HCT116 (cell line): Measurements from ENCODE around the gene FBXO21. TPM values are rescaled to one million over a fixed set of nuclear protein-coding genes. Genes with fewer than 3 reads are reported as not detected.

ENCODE experiments used
- ATAC-seq: fragments of 200-7000 bp; cut with Tn5 transposase; 2 replicates; pipeline ENCODE4 v1.9.1; 2020; ENCODE audit warnings: mild to moderate bottlenecking, moderate library complexity
- BruUV-seq: library from RNA; stranded (reverse); fragments of 400-500 nt; replicated peaks from 2 replicates; lab custom pipeline; 2021; lab: Mats Ljungman, UMichigan
- CTCF ChIA-PET: fragments of 300-600 bp; sonication (Branson Sonifier 250); formaldehyde crosslinking; loops from one replicate; lab custom pipeline; 2021; ENCODE audit warnings: antibody characterized with exemption; lab: Charles Lee
- POLR2A ChIA-PET: fragments of 300-600, 350-600 bp; sonication (Branson Sonifier 250); formaldehyde crosslinking; loops from one replicate; lab custom pipeline; 2021; ENCODE audit warnings: antibody characterized with exemption; lab: Charles Lee
- RAD21 ChIA-PET, 2 experiments: fragments of 300-600 bp; sonication (Branson Sonifier 250); formaldehyde crosslinking; loops; one replicate each; lab custom pipeline; 2023; ENCODE audit warnings: low total read pairs in 2 of 2; ENCODE audit not compliant: uncharacterized antibody in 2 of 2, unreplicated experiment in 2 of 2, low non-redundant PET in 1 of 2; lab: Charles Lee
- DNase-seq: peaks from one replicate; pipeline ENCODE4 v3.0.0-alpha.2; 2010; ENCODE audit warnings: low read depth, low spot score
- H2AFZ ChIP-seq: fragments of 200-600 bp; shearing (Covaris generic), sonication (generic); 2 replicates; pipeline ENCODE4 v1.6.1; 2017; ENCODE audit warnings: low read depth, mixed run types, mixed read lengths, antibody characterized with exemption, low read length; ENCODE audit not compliant: poor library complexity, severe bottlenecking
- H3K27ac ChIP-seq: 2 replicates; pipeline ENCODE4 v1.5.1; 2012; ENCODE audit warnings: low read depth, low read length
- H3K27me3 ChIP-seq: fragments of 200-600 bp; sonication (generic); 2 replicates; pipeline ENCODE4 v1.6.1; 2016; ENCODE audit warnings: mixed run types, low read length, mixed read lengths; ENCODE audit not compliant: insufficient read depth
- H3K36me3 ChIP-seq, 2 experiments: fragments of 200-500 bp in 1 of 2; fragments of 200-600 bp in 1 of 2; sonication (Bioruptor generic) in 1 of 2; sonication (generic) in 1 of 2; 2 replicates each; pipeline versions ENCODE4 v1.5.1 to v1.6.1; 2014 to 2016; ENCODE audit warnings: low read length in 2 of 2, inconsistent platforms in 1 of 2, mixed read lengths in 1 of 2, mixed run types in 1 of 2; ENCODE audit not compliant: insufficient read depth in 2 of 2, control insufficient read depth in 1 of 2
- H3K4me1 ChIP-seq, 2 experiments: fragments of 200-600 bp in 1 of 2; sonication (generic) in 1 of 2; 2 replicates each; pipeline versions ENCODE4 v1.5.1 to v1.6.1; 2012 to 2017; ENCODE audit warnings: low read length in 2 of 2, inconsistent platforms in 1 of 2, mild to moderate bottlenecking in 1 of 2, mixed read lengths in 1 of 2, mixed run types in 1 of 2, moderate library complexity in 1 of 2; ENCODE audit not compliant: insufficient read depth in 2 of 2, control insufficient read depth in 1 of 2
- H3K4me2 ChIP-seq: fragments of 200-600 bp; sonication (generic); 2 replicates; pipeline ENCODE4 v1.6.1; 2017; ENCODE audit warnings: mixed run types, low read length, mixed read lengths
- H3K4me3 ChIP-seq, 2 experiments: fragments of 200-600 bp in 1 of 2; sonication (generic) in 1 of 2; replicated peaks in 1 of 2; 2 replicates each; pipeline ENCODE4 v1.5.1; 2011 to 2016; ENCODE audit warnings: low read length in 2 of 2, control low read depth in 1 of 2, low read depth in 1 of 2, mild to moderate bottlenecking in 1 of 2, mixed read lengths in 1 of 2, mixed run types in 1 of 2
- H3K79me2 ChIP-seq: fragments of 200-600 bp; sonication (generic); 2 replicates; pipeline ENCODE4 v1.6.1; 2017; ENCODE audit warnings: mild to moderate bottlenecking, mixed run types, low read length, moderate library complexity, mixed read lengths; ENCODE audit not compliant: insufficient read depth
- H3K9ac ChIP-seq: fragments of 200-600 bp; sonication (generic); 2 replicates; pipeline ENCODE4 v1.6.1; 2016; ENCODE audit warnings: low read length, mixed read lengths
- H3K9me2 ChIP-seq: fragments of 200-600 bp; sonication (generic), shearing (Covaris generic); 2 replicates; pipeline ENCODE4 v1.6.1; 2017; ENCODE audit warnings: mixed run types, mild to moderate bottlenecking, moderate library complexity; ENCODE audit not compliant: insufficient read depth
- H3K9me3 ChIP-seq, 2 experiments: fragments of 200-500 bp in 1 of 2; fragments of 200-600 bp in 1 of 2; sonication (Bioruptor generic) in 1 of 2; sonication (generic) in 1 of 2; 2 replicates each; pipeline ENCODE4 v1.6.1; 2014 to 2017; ENCODE audit warnings: low read length in 2 of 2, mixed read lengths in 2 of 2, inconsistent platforms in 1 of 2, low read depth in 1 of 2, mild to moderate bottlenecking in 1 of 2, mixed run types in 1 of 2, moderate library complexity in 1 of 2; ENCODE audit not compliant: control insufficient read depth in 1 of 2, insufficient read depth in 1 of 2
- H4K20me1 ChIP-seq: fragments of 200-600 bp; sonication (generic), shearing (Covaris generic); 2 replicates; pipeline ENCODE4 v1.6.1; 2017; ENCODE audit warnings: mixed run types, mild to moderate bottlenecking, moderate library complexity; ENCODE audit not compliant: insufficient read depth
- ATF3 ChIP-seq: IDR thresholded peaks from 2 replicates; pipeline ENCODE4 v1.6.1; 2012
- CBX3 ChIP-seq: IDR thresholded peaks from 2 replicates; pipeline ENCODE4 v1.6.1; 2012; ENCODE audit warnings: low read depth
- CEBPB ChIP-seq: IDR thresholded peaks from 2 replicates; pipeline ENCODE4 v1.6.1; 2012; ENCODE audit warnings: low read depth
- POLR2AphosphoS5 ChIP-seq: IDR thresholded peaks from 2 replicates; pipeline ENCODE4 v1.6.1; 2011; ENCODE audit warnings: mild to moderate bottlenecking, low read depth, low read length, moderate library complexity
- RAD21 ChIP-seq: IDR thresholded peaks from 2 replicates; pipeline ENCODE4 v1.6.1; 2012; ENCODE audit warnings: low read depth, mild to moderate bottlenecking
- REST ChIP-seq: IDR thresholded peaks from 2 replicates; pipeline ENCODE4 v1.6.1; 2012; ENCODE audit warnings: low read depth
- SIN3A ChIP-seq: IDR thresholded peaks from 2 replicates; pipeline ENCODE4 v1.6.1; 2012; ENCODE audit warnings: low read depth
- SRF ChIP-seq: IDR thresholded peaks from 2 replicates; pipeline ENCODE4 v1.6.1; 2012; ENCODE audit warnings: low read depth
- TCF7L2 ChIP-seq: IDR thresholded peaks from 2 replicates; pipeline ENCODE4 v1.7.0; 2011; ENCODE audit warnings: borderline replicate concordance, inconsistent platforms; ENCODE audit not compliant: insufficient read depth, insufficient read length; ENCODE audit errors: extremely low read depth
- YY1 ChIP-seq: IDR thresholded peaks from 2 replicates; pipeline ENCODE4 v1.6.1; 2011; ENCODE audit warnings: low read length, low read depth, moderate library complexity, mild to moderate bottlenecking; ENCODE audit not compliant: insufficient replicate concordance; ENCODE audit errors: extremely low read depth
- ZBTB33 ChIP-seq: IDR thresholded peaks from 2 replicates; pipeline ENCODE4 v1.6.1; 2011; ENCODE audit warnings: mild to moderate bottlenecking, low read length, moderate library complexity; ENCODE audit not compliant: insufficient replicate concordance; ENCODE audit errors: extremely low read depth
- ZFX ChIP-seq: fragments of 450-650 bp; IDR thresholded peaks from 2 replicates; pipeline ENCODE4 v1.6.1; 2017
- ZNF274 ChIP-seq: fragments of 200-500 bp; sonication (Bioruptor generic); IDR thresholded peaks from 2 replicates; pipeline ENCODE4 v1.6.1; 2014; ENCODE audit warnings: mild to moderate bottlenecking, low read depth, low read length, inconsistent platforms
- intact Hi-C: fragments of 100-400 bp; cut with micrococcal nuclease; formaldehyde crosslinking; loops from 2 replicates; pipeline ENCODE4 v1.10.0; 2022
- total RNA-seq: library from RNA; stranded (reverse); gene quantifications from one replicate; pipeline ENCODE4 v1.2.1, GENCODE V29; 2021; ENCODE audit not compliant: unreplicated experiment

The FBXO21 gene
- total RNA-seq, 1 experiment from 2014 or later = 45.5 TPM

DNA sequence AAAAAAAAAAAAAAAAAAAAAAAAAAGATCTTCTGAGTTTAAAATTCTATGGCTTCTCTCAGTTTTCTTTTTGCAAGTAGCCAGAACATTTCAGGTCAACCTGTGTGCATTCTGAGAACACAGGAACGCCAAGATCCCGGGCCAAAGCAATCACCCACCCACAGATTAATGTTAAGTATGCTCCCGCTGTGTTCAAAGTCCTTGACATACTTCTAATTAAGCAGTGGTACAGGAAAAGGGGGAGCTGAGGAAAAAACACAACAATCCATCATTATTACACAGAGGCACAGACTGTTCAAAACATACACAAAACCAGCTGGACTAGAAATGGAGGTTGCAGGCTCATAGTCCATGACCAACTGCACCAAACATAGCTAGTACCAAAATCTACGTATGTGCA is 2.8 kb downstream of the FBXO21 start:
- Histone ChIP-seq H2AFZ (no peak overlapping the region), H3K4me3 (no peak overlapping the region), H3K9me3 (no peaks in the 10 kb centered on the region), H3K4me2 (no peak overlapping the region), H3K27ac (no peak overlapping the region), H4K20me1 (no peaks in the 10 kb centered on the region), H3K9ac (no peak overlapping the region), H3K27me3 (no peaks in the 10 kb centered on the region), H3K9me2 (no peaks in the 10 kb centered on the region), H3K79me2 (peaks cover 31% of the 10 kb centered on the region), H3K36me3 (peaks cover 12 to 38% of the 10 kb centered on the region in 2 experiments), H3K4me1 (peaks cover 12 to 23% of the 10 kb centered on the region in 2 experiments; a peak in 3 of 4 replicates)
- RAD21 ChIA-PET = no interaction called here
- TF ChIP-seq CEBPB (no peak), ZFX (no peak), ATF3 (no peak), YY1 (no peak), ZBTB33 (no peak), ZNF274 (no peak), CBX3 (no peak), REST (no peak), SIN3A (no peak), SRF (no peak), TCF7L2 (no peak), POLR2AphosphoS5 (no peak), RAD21 (no peak)
- CTCF ChIA-PET = no interaction called here
- intact Hi-C loops = no loop called here
- DNase-seq = no peak
- ATAC-seq = no peak
- BruUV-seq = no TSS peak
- POLR2A ChIA-PET = no interaction called here
